ENCODE measurements around the gene PTOV1.

The PTOV1 gene

DNA sequence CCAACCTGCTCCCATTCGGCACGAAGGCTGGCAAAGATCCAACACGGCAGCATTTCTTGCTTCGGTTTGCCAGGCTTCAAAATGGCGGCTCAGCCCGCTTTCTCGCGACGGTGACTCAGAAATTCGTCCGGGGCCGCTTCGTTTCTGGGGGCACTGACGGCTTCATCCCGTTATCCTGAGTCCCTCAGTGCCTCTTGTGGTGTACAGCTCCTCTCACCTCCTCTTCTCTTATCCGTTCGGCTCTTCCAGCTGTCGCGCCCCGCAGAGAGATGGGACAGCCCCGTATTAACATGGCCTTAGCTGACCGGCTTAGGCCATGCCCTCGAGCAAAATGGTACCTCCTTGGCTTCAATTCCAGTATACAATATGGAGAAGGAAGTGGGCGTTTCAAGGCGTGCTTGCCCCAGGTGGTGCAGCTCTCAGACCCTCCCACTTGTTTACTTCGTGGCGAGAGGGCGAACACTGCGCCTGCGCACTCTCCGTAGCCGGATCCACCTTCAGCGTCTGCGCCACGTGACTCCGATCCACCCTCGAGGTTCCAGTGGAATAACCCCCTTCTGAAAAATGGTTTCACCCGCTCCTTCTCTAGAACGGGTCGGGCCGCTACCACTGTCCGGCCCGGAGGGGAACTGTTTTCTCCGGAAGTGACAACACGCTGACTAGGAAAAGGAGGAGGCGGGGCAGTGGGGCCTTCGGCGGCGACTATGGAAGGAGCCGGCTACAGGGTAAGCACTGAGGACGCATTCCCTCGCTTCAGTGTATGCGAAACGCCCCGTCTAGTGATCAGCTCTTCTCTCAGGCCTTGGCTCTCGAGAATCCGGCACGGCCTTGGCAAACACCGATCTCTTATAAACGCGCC lies 26.3 kb downstream of the PTOV1 start, which contains the start of the genes AKT1S1 and TBC1D17:
Gene AKT1S1 (minus strand): TSS at position 336 of the 859 bp plus-strand sequence. CDS start 4,060 bp downstream, outside the sequence.
Gene TBC1D17 (plus strand): TSS at position 683 of the 859 bp plus-strand sequence. CDS start 22 bp downstream, at position 705.
- DNase-seq, result peak; percentile 100

DNA sequence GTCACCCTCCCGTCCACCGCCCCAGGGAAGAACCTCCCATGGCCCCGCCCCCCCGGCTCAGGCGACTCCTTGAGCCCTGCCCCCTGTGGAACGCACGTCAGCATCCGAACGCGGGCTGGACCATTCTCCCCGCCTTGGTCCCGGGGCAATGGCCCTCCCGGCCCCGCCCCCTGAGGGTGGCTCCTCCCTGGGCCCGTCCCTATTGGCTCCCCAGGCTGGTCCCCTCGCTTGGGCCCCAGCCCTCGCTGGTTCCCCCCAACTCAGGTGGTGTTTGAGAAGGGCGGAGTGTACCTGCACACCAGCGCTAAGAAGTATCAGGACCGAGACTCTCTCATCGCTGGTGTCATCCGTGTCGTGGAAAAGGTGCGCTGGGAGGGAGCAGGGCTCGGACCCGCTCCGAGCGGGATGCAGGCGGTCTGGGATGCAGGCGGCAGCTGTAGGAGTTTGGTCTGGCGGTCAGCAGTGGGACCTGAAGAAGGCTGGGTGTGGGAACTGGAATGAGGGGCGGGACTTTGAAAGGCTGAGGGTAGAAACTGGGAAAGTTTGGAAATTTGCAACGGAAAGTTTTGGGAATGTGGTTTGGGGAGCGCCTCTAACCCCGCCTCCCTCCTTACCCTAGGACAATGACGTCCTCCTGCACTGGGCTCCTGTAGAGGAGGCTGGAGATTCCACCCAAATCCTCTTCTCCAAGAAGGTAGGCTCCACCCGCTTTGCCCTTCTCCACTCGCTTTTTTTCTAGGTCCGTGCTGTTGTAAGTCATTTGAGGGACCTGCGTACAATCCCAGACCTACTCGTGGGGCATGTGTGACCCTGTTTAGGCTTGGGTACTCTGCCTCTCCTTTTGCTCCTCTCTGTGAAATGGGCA lies 27.2 kb downstream of the PTOV1 start:
- DNase-seq, result peak; percentile 98

DNA sequence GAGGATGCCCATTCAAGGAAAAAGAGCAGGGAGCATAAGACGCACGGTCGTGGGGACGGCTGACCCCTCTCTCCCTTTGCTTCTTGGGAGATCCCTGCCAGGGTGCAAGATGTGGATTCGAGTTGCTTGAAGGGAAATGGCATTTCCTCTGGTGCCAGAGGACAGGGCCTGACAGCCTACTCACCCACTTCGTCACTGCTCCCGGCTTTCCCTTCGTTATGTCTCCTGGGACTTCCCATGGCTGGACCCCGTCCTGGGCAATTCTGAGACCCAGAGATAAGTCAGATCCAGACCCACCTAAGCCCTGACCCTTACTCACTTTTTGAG lies 27.7 kb downstream of the PTOV1 start:
- DNase-seq, result no peak

DNA sequence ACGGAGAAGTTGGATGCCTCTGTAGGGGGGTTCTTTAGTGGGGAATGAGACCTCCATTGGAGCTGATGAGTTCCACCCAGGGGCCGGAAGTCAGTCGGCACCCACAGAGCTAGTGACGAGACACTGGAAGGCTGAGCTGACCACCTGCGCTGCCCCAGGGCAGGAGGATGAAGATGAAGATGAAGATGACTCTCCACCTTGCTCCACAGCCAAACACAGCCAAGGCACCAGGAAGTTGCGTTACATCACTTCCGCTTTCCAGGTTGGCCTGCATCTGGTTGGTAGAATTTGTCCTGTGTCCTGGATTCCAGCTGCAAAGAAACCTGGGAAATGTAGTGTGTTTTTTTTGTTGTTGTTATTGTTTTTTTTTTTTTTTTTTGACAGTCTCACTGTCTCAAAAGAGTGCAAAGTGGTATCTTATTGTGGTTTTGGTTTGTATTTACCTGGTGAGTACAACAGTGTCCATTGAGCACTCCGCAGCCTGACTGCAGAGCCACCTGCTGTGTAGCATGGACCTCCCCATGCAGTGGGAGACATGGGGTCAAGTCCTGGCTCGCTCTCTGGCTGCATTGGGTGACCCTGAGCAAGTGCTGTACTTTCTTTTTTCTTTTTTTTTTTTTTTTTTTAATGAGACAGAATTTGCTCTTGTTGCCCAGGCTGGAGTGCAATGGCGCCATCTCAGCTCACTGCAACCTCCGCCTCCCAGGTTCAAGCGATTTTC lies 28.4 kb downstream of the PTOV1 start:
- no peak for DNase-seq

DNA sequence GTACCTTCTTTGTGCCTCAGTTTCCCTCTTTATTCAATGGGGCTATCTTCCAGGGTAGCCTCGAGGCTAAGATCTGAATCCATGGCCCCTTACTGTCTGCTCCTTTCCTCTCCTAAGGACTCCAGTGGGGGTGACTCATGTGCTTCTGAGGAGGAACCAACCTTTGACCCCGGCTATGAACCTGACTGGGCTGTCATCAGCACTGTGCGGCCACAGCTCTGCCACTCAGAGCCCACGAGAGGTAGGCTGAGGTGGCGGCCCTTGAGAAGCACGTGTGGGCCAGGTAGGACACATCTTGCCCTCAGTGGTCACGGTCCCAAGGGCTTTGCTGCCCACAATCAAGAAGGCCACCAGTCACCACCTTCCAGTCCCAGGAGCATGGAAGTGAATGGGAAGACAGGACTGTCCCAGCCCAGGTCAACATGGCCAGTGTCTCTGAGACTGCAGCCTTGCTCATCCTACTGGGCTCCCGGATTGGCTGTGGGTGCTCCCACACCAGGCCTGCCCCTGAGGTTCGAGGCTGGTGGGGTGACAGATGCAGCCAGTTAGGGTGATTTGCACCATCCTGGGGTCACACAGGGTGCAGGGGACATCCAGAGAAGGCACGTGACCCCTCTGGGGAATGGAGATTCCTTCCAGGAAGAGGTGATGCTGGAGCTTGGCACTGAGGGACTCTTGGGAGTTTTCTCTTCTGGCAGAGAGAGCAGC lies 29.4 kb downstream of the PTOV1 start:
- DNase-seq, result no peak

DNA sequence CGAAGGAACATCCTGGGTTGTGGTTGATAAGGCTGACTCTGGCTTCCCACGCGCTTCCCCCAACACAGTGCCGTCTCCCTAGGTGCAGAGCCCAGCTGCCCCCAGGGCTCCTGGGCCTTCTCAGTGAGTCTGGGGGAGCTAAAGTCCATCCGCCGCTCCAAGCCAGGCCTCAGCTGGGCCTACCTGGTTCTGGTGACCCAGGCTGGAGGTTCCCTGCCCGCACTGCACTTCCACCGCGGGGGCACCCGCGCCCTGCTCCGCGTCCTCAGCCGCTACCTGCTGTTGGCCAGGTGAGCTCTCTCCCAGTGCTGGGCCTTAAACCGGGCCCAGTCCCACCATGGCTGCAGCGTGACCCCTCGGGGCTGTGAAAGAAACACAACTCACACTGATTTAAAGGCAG lies 30.2 kb downstream of the PTOV1 start:
- DNase-seq, result no peak

DNA sequence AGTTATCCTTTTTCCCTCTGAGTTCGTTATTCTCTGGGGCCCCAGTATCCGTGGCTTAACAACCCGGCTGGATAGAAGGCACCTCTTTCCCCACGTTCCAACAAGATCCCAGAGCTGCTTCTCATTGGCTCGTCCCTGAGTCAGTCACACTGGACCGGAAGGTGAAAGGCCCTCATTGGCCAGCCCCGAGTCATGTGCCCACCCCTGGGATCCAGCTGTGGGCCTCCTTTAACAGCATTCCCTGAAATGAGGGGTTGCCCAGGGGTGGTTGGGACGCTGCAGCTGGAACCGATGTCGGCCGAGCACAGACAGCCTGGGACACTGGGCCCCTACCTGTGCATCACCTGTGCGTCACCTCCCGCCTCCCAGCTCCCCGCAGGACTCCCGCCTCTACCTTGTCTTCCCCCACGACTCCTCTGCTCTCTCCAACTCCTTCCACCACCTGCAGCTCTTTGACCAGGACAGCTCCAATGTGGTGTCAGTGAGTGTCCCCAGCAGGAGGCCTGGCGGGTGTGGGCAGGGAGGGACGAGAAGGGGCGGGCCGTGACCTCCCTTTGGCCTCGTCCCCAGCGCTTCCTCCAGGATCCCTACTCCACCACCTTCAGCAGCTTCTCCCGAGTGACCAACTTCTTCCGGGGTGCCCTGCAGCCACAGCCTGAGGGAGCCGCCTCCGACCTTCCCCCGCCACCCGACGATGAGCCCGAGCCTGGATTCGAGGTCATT lies 30.9 kb downstream of the PTOV1 start:
- DNase-seq, result peak; percentile 31

DNA sequence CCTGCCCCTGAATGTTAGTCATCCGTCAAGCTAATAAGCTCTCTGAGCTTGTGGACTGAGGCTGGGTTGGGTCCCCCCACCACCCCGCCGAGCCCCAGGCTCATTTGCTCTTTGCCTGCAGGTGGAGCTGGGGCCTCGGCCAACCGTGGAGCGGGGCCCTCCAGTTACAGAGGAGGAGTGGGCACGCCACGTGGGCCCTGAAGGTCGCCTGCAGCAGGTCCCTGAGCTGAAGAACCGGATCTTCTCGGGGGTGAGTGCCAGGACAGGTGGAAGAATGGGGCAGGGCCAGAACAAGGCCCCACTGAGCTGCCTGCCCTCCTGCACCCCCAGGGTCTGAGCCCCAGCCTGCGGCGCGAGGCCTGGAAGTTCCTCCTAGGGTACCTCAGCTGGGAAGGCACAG lies 31.7 kb downstream of the PTOV1 start:
- DNase-seq, result no peak

DNA sequence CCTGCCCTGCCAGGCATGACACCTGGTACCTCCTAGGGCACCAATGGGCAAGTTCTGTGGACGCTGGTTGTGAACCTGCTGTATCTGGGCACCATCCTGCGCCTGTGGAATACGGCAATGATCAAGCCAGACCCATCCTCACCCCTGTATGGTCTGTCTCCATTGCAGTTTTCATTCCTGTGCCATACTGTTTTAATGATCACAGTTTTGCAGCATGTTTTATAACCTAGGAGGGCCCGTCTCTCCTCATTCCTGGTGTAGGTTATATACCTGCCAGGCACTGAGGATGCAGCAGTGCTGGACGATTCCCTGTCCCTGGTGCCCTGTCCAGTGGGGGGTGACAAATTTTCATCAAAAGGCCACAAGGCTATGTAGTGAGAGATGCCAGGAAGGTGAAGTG lies 32.1 kb downstream of the PTOV1 start:
- DNase-seq, result no peak

DNA sequence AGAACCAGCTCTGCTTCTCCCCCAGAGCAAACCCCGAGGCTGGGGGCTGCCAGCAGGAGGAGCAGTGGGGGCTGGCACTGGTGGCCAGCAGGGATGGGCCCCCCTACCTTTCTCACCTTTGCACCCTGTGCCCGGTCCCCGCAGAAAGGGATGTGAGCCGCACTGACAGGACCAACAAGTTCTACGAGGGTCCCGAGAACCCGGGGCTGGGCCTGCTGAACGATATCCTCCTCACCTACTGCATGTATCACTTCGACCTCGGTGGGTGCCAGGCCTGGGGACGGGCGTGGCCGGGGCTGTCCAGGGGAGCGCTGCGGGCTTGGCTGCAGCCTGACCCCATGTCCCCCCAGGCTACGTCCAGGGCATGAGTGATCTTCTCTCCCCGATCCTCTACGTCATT lies 33.1 kb downstream of the PTOV1 start:
- no peak for DNase-seq

DNA sequence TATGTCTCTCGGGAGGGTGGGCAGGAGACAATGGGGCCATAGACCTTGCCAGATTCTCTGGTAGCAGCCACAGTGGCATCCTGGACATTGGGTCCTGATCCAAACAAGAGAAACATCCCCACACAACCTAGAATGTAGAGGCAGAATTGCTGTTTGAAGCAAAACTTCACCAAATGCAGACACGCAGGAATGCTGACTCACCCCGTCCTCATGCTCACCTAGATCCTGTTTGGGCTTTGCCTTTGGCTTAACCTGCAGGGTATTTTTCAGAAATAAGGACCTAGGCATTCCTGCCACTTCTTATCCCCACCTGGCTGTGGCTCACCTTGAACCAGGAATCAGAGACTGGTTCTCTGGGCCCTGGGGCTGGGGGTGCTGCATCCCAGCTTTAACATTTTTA lies 33.8 kb downstream of the PTOV1 start:
- DNase-seq, result no peak

DNA sequence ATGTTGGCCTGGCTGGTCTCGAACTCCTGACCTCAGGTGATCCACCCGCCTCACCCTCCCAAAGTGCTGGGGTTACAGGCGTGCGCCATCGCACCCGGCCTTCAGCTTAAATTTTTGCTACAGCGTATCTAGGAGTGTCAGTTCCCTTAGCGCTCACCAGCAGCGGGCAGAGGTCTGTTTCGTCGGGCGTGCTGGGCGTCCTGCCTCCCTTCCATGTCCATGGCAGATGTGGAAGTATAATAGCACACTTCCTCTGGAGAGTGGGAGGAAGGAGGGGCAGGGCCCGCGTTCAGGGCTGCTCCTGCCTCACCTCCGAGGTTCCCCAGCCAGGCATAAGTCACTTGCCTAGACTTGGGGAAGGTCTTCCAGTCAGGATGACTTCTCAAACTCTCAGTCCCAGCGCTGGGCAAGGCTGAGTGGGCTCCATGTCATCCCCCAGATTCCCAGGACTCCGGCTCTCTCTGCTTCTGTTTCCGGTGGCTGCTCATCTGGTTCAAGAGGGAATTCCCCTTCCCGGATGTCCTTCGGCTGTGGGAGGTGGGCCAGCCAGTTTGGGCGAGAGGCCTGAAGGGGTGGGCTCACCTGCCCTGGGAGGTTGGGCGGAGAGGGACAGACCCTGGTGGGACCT lies 36.2 kb downstream of the PTOV1 start:
- no peak for DNase-seq

DNA sequence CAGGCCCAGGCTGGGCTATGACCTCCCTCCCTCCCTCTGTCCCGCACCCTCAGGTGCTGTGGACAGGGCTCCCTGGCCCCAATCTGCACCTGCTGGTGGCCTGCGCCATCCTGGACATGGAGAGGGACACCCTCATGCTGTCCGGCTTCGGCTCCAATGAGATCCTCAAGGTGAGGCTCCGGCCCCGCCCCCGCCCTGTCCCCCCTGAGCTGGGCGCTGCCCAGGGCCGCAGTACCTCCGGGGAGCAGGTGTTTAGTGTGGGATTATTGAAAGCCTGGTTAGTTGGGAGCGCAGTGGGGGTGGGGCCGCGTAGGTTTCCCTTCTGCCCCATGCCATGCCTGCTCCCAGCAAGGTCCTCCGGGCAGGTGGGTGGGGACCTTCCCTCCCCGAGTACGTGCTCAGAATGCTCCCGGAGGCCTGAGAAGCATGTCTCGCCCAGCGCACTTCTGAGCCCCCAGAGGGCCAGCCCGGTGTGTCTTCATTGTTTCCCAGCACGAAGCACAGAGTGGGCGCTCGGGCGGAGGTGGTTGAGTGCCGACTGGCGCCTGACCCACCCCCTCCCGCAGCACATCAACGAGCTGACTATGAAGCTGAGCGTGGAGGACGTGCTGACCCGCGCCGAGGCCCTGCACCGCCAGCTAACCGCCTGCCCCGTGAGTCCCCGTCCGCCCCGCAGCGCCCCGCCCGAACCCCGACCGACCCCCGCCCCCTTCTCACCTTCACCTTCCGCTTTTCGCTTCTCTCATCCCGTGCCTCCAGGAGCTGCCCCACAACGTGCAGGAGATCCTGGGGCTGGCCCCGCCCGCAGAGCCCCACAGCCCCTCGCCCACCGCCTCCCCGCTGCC lies 36.9 kb downstream of the PTOV1 start:
- DNase-seq, result no peak

DNA sequence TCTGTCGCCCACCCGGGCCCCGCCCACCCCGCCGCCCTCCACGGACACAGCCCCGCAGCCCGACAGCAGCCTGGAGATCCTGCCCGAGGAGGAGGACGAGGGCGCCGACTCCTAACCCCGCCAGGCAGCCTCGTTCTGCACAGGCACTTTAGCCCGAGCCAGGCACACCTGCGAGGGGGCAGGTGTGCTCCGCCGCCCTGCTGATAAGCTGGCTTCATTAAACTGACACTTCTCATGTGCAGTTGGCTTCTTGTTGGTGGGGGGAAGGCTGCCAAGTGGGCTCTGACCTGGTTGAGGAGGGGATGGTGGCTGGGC lies 37.5 kb downstream of the PTOV1 start:
- no peak for DNase-seq

DNA sequence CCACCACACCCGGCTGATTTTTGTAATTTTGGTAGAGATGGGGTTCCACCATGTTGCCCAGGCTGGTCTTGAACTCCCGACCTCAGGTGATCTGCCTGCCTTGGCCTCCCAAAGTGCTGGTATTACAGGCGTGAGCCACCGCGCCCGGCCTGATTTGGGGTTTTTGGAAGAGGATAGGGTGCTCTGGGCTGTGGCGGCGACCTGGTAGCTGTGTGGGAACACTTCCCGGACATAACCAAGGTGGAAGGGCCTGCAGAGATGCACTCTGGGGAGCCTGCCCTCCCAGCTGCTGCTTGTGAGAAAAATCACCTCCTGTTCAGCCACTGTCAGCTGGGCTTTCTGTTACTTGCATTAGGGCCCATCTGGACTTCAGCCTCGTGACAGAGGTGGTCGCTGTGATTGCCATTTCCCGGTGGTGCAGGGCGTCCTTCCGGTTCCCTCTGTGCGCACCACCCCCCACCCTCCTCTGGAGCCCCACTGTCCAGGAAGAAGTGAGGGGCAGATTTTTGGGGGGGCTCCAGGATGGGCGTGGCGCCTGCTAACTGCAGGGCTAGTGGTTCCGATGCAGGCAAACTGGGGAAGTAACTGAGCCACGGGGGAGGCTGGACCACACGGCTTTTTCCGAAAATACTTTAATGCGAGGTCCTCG lies 38.2 kb downstream of the PTOV1 start:
- DNase-seq, result no peak

DNA sequence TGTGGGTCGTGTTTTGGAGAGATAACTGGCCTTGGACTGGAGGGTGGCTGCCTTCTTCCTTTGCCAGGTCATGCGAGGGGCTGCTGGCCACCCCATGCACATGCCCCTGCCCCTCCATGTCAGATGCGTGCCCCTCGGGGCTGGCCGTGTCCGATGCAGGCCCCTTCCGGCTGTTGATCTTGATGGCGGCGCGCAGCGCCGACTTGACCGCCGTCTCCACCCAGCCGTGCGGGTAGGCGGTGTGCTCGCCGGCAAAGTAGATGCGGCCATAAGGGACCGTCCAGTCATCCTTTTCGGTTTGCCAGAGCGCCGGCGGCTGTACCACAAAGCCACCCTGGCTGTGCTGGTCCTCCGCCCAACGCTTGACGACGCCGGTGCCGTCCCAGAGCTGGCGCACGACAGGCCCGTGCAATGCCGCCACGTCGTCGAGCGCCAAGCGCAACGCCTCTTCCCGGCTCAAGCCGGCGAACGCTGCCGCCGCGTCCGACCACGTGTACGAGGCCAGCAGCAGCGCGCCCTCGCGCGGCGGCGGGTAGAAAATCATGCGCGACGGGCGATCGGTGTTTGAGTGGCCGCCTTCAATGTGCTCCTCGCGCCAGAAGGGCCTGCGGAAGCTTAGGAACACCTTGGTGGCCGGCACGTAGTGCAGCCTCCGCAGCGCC lies 38.9 kb downstream of the PTOV1 start:
- DNase-seq, result peak; percentile 68

DNA sequence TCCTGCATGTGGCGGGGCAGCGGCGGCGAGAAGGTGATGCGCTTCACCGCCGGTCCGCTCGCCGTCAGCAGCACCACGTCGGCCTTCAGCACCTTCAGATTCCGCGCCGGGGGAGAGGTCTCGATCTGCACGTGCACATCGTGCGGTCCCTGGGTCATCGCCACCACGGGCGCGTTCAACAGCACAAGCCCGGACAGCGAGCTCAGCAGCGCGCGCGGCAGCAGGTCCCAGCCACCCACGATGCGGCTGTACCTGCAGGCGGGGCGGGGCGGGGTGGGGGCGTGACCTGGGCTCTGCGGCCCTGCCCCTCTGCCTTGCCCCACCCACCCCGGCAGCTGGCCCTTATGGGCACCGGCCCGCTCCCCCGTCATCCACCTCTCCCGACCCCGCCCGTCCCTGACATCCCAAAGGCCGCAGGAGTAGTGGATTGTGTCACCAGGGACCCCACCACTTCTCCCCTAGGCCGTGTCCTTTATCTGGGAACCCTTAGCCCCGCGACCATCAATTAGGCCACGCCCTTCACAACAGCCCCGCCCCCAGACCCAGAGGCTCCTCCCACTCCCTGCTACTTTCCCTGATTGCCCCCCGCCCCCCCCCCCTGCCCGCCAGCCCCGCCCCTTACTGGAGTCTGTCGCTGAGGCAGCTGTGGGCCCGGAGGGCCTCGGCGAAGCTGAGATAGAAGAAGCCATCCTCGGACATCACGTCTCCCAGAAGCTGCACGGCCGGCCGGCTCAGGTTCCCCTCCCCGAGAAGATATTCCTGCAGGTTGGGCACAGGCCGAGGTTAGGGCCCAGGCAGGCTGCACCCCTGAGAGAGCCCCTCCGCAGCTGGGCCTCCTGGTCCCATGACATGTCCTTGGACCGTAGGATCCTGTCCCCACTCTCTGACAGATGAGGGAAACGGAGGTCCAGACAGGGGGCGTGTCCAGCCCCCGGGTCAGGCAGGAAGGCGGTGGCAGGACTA lies 39.7 kb downstream of the PTOV1 start:
- DNase-seq, result no peak

DNA sequence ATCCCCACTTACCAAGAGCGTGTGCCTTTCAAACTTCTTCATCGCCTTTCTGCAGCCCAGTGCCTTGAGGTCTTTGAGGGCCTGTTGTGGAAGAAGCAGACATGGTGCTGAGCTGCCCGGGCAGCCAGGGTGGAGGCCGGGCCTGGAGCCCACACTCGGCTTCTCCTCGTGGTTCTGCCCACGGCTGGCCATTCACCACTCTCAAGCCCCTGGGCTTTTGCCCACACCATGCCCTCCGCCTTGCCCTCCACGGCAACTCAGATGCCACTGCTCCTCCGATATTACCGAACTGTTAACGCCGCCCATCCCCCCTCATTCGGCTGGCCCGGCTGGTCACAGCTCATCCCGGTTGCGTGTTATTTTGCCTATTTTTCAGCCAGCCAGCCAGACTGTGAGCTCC lies 40.4 kb downstream of the PTOV1 start:
- DNase-seq, result no peak
